Nephron (organoid): ENCODE data around the gene CACNB1.

Experiments
- H3K27ac Mint-ChIP-seq, 3 experiments: 2 replicates each; pipeline ENCODE4 v1.8.0; 2020; ENCODE audit warnings: mixed read lengths in 3 of 3, mild to moderate bottlenecking in 2 of 3, moderate library complexity in 1 of 3
- H3K27me3 Mint-ChIP-seq: 2 replicates; pipeline ENCODE4 v1.8.0; 2021; ENCODE audit warnings: low read depth, mild to moderate bottlenecking, moderate library complexity, mixed read lengths
- H3K36me3 Mint-ChIP-seq: 2 replicates; pipeline ENCODE4 v1.8.0; 2020; ENCODE audit warnings: low read depth, mixed read lengths
- H3K4me1 Mint-ChIP-seq: 2 replicates; pipeline ENCODE4 v1.8.0; 2020; ENCODE audit warnings: mixed read lengths
- H3K4me3 Mint-ChIP-seq, 3 experiments: 2 replicates each; pipeline ENCODE4 v1.8.0; 2020; ENCODE audit warnings: mild to moderate bottlenecking in 3 of 3, mixed read lengths in 3 of 3, moderate library complexity in 2 of 3
- H3K9me3 Mint-ChIP-seq: 2 replicates; pipeline ENCODE4 v1.8.0; 2020; ENCODE audit warnings: mixed read lengths
- TF ChIP-seq, protein P1 (sequence below), 3 experiments: fragments of 200-600 bp; sonication (generic); IDR thresholded peaks; one replicate each; pipeline ENCODE4 v1.5.0; 2021; ENCODE audit warnings: antibody characterized with exemption in 3 of 3; ENCODE audit not compliant: unreplicated experiment in 3 of 3

CACNB1 gene

DNA sequence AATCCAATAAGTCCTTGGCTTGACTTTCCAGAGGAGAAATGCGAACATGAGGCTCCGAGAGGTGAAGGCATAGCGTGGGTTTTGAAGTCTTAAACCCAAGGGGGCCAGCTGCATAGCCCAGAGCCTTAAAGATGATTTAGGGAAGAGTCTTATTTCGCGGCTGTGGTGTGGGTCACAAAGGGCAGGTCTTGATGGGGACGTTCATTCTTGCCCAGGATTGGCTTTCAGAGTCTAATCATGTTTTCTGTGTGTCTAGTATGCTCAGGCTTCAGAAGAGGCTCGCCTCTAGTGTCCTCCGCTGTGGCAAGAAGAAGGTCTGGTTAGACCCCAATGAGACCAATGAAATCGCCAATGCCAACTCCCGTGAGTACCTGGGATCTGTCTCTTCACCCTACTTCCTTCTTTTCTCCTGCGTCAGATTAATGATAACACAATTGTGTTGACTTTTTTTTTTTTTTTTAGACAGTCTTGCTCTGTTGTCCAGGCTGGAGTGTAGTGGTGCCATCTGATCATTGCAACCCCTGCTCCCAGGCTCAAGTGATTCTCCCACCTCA lies 3.6 kb upstream of the CACNB1 start:
- Mint-ChIP-seq H3K9me3 (no peaks in the 10 kb centered on the region), H3K4me3 (peak overlapping the region; percentile 90 to 97 (median 91)), H3K27me3 (no peaks in the 10 kb centered on the region), H3K36me3 (peaks cover 47% of the 10 kb centered on the region), H3K27ac (peak overlapping the region; percentile 99 to 100 (median 100)), H3K4me1 (peaks cover 27% of the 10 kb centered on the region)
- TF ChIP-seq, protein P1, sequence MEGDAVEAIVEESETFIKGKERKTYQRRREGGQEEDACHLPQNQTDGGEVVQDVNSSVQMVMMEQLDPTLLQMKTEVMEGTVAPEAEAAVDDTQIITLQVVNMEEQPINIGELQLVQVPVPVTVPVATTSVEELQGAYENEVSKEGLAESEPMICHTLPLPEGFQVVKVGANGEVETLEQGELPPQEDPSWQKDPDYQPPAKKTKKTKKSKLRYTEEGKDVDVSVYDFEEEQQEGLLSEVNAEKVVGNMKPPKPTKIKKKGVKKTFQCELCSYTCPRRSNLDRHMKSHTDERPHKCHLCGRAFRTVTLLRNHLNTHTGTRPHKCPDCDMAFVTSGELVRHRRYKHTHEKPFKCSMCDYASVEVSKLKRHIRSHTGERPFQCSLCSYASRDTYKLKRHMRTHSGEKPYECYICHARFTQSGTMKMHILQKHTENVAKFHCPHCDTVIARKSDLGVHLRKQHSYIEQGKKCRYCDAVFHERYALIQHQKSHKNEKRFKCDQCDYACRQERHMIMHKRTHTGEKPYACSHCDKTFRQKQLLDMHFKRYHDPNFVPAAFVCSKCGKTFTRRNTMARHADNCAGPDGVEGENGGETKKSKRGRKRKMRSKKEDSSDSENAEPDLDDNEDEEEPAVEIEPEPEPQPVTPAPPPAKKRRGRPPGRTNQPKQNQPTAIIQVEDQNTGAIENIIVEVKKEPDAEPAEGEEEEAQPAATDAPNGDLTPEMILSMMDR (IDR thresholded peaks at IDR 0.05; ENCODE audit: unreplicated experiment in 3 of 3) = no peak

DNA sequence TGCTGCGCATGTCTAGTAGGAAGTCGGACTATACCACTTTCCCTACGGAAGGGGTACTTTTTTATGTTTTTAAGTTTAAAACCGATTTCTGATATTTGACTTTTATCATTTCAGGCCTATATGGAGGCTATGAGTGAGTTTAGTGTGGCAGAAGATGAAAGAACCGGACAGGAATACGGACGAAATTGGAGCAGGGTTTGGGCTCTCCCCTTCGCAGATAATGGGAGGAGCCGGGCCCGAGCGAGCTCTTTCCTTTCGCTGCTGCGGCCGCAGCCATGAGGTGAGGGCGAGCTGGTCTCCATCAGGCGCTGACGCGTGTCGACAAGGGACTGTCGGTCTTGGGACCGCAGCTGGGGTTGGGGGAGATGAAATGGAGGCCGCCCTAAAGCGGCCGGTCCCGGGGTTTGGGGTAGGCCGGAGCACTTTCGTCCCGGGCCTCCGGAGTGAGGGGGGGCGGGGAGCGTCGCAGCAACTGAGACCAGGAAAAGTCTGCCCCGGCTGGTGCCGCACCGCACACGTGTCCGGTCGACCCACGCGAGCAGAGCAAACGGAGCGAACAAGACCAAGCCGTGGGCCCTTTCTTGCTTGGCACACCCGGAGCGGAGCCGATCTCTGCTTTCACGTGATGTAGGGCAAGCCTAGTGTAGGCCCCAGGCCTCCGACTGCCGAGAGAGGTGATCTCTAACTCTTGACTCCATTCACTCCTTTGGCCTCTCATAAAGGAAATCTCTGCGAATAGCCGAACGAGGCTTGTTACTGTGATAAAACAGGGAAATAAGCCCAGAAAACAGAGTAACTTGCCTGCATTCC lies 2.8 kb upstream of the CACNB1 start, which contains the start of gene RPL19:
RPL19 (plus strand) TSS at position 214 of the 810 bp plus-strand sequence; CDS start at position 276, 62 bp downstream.
- peaks cover 47% of the 10 kb centered on the region for H3K36me3 Mint-ChIP-seq
- peak within 1 kb of the TSS; percentile 99 to 100 (median 100) for H3K27ac Mint-ChIP-seq
- H3K4me1 Mint-ChIP-seq = peaks cover 27% of the 10 kb centered on the region
- no peaks in the 10 kb centered on the region for H3K27me3 Mint-ChIP-seq
- H3K9me3 Mint-ChIP-seq = no peaks in the 10 kb centered on the region
- TF ChIP-seq, protein P1 (IDR thresholded peaks at IDR 0.05; ENCODE audit: unreplicated experiment in 3 of 3) = no peak
- H3K4me3 Mint-ChIP-seq = peak within 1 kb of the TSS; percentile 90 to 97 (median 91)

DNA sequence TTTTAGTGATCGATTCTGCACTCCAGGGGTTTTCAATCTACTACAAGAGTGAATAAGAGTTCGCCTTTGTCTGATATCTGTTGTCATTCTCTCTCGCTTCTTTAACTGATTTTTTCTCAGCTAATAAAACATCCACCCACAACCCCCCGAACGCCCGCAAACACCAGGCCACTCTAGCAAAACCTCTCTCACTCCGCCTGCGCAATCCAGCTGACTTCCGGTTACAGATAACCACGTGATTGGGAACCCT lies 2.3 kb upstream of the CACNB1 start:
- peaks cover 43% of the 10 kb centered on the region for H3K36me3 Mint-ChIP-seq

DNA sequence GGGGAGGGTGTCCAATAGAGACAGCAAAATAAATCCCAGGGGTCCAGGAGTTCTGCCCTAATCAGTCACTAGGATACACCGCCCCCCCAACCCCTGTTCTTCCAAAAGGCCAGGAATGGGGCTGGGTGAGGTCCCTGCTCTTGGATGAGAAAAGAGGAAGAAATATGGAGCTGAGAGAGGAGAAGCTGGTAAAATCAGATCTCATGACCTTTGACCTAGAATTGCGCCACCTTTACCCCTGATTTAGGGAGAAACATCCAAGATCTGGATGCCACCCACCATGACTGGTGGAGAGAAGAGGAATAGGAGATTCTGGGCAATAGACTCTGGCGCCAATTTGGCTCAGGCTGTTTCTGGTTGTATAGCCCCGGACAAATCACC lies 707 bp upstream of the CACNB1 start:
- TF ChIP-seq, protein P1 (IDR thresholded peaks at IDR 0.05; ENCODE audit: unreplicated experiment in 3 of 3) = no peak
- Mint-ChIP-seq H3K4me1 (peaks cover 44% of the 10 kb centered on the region), H3K27ac (peak overlapping the region; percentile 99 to 100 (median 100)), H3K4me3 (peak overlapping the region; percentile 90 to 97 (median 91)), H3K36me3 (peaks cover 33% of the 10 kb centered on the region), H3K9me3 (no peaks in the 10 kb centered on the region), H3K27me3 (no peaks in the 10 kb centered on the region)

More for the DNA sequence above, 2.3 kb upstream of the CACNB1 start:
- H3K9me3 Mint-ChIP-seq = no peaks in the 10 kb centered on the region
- TF ChIP-seq, protein P1 (IDR thresholded peaks at IDR 0.05; ENCODE audit: unreplicated experiment in 3 of 3) = no peak
- H3K27me3 Mint-ChIP-seq = no peaks in the 10 kb centered on the region
- peaks cover 31% of the 10 kb centered on the region for H3K4me1 Mint-ChIP-seq
- H3K4me3 Mint-ChIP-seq = peak overlapping the region; percentile 90 to 97 (median 91)
- peak overlapping the region; percentile 99 to 100 (median 100) for H3K27ac Mint-ChIP-seq

DNA sequence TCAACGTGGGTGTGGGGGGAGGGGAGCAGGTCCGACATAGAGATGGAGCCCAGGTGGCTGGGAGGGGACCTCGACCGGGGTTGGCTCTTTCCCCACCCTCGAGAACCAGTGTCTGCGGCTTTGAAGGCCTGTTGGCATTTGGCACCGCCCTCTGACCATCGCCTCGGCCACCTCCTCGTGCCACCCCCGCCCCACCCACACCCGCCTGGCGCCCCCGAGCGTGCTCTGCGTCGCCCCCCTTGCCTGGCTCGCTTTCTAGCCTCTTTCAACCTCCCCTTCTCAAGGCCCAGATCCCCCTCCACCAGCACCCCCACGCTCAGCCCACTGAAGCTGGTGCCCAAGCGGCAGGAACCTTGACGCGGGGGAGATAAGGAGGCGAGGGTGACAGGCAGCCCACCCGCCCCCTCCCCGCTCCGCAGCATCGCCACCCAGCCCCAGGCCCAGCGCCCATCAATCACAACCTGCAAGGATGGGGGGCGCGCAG lies 619 bp downstream of the CACNB1 start:
- TF ChIP-seq, protein P1 (IDR thresholded peaks at IDR 0.05; ENCODE audit: unreplicated experiment in 3 of 3) = no peak
- peaks cover 28% of the 10 kb centered on the region for H3K36me3 Mint-ChIP-seq
- H3K9me3 Mint-ChIP-seq = no peaks in the 10 kb centered on the region
- no peaks in the 10 kb centered on the region for H3K27me3 Mint-ChIP-seq
- peak overlapping the region; percentile 53 to 60 (median 55) for H3K27ac Mint-ChIP-seq
- H3K4me3 Mint-ChIP-seq = peak overlapping the region; percentile 89 to 97 (median 91)
- peaks cover 50% of the 10 kb centered on the region for H3K4me1 Mint-ChIP-seq
